HG03095 (cell line): Measurements from ENCODE around the gene ZNF770.
"Not testable (repeated sequence)": the region's sequence is repeated elsewhere in the genome, so short reads cannot be mapped to it uniquely, and the experiment has no call there.

ENCODE experiments used
- ATAC-seq: cut with Tn5 transposase; IDR thresholded peaks from one replicate; pipeline ENCODE4 v1.9.1; 2021; ENCODE audit warnings: moderate library complexity; ENCODE audit not compliant: unreplicated experiment

Gene ZNF770

GRCh38 chr15:34984889-34985630 lies 3.0 kb downstream of the ZNF770 start:
- no peak for ATAC-seq

GRCh38 chr15:34976743-34977142 lies 11.3 kb downstream of the ZNF770 start:
- ATAC-seq: no peak

GRCh38 chr15:34976073-34976472 lies 12.0 kb downstream of the ZNF770 start:
- ATAC-seq: no peak

DNA sequence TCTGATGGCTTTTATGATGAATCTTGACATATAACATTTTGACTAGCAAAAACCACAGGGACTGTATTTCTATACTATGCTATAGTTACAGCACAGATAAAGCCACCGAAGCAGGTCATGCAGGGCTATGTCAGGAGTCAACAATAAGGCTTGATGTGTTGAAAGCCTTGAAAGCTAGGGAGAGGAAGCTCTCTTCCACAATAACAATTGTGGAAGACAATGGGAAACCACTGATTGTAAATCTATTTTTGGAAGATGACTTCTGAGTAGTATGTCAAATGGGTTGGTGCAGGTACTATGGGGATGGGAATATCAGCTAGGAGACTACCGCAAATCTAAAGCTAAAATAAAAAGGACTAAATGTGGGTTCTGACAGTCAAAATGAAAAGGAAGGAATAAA lies 14.6 kb downstream of the ZNF770 start:
- ATAC-seq: no peak

- ATAC-seq: not testable (repeated sequence)
Measured at GRCh38 chr15:34970098-34970643, 17.9 kb downstream of the ZNF770 start.

GRCh38 chr15:34969340-34970097 lies 18.6 kb downstream of the ZNF770 start, which contains the start of gene AQR:
Gene AQR, minus strand, starts transcription at chr15:34969742. Its CDS starts 129 bp downstream, at chr15:34969613.
- peak; percentile 96 for ATAC-seq

DNA sequence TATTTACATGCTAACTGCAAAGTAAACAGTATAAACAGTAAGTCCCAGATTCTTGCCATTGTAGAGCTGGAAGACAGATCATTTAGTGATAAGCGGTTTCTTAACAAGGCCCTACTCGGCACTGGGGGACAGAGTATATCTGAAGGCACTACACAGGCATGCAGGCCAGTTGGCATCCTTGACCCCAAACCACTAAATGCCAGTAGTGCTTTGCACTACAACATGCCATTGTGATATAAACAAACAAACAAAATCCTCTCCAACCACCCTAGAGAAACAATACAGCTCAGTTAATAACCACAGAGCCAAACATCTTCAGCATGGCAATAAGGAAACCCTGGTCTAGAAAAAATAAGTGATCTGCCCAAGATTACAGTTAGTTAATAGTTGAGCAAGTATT lies 23.8 kb downstream of the ZNF770 start:
- no peak for ATAC-seq

DNA sequence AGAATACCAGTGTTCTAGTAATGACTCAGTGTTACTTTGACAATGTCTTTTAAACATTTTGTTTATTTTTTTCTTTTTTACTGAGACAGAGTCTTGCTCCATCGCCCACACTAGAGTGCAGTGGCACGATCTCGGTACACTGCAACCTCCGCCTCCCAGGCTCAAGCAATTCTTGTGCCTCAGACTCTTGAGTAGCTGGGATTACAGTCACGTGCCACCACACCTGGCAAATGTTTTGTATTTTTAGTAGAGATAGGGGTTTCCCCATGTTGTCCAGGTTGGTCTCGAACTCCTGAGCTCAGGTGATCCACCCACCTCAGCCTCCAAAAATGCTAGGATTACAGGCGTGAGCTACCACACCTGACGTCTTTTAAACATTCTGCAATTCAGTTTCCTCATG lies 34.2 kb downstream of the ZNF770 start:
- ATAC-seq: no peak

DNA sequence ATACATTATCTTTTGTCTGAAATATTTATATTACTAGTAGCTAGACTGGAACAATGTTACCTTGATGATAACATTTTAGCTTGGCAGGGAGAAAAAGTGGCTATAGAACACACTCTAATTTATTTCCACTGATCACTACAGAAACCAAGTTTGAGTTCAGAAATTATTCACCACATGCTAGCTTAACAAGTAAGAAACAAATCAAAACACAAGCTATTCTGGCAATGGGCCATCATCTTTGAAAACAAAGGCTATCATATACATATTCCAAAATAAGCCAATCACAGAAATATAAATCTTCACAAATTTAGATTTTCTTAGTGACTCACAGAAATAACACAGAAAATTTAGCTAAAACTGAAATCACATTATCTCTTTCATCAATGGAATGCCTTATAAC lies 35.6 kb downstream of the ZNF770 start:
- no peak for ATAC-seq

- no peak for ATAC-seq
Measured at GRCh38 chr15:34951993-34952392, 36.1 kb downstream of the ZNF770 start.

DNA sequence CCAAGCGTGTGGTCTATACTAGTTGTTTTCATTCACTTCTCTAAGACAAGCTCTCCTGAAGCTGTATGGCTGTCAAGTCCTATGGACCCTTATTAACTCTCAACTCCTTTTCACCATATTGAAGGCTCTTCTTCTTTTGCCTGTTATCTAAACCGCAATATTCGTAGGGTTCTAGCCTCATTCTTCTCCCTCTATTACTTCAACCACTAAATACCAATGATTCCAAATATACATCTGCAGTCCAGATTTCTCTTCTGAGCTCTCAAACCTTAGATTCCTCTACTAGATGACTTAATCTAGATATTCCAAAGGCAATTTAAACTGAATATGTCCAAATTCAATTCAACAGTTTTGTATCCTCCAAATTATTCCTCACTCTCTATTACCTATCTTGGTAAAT lies 43.2 kb downstream of the ZNF770 start:
- no peak for ATAC-seq

GRCh38 chr15:34943711-34944110 lies 44.4 kb downstream of the ZNF770 start:
- no peak for ATAC-seq

GRCh38 chr15:34943264-34943663 lies 44.8 kb downstream of the ZNF770 start:
- not testable (repeated sequence) for ATAC-seq

DNA sequence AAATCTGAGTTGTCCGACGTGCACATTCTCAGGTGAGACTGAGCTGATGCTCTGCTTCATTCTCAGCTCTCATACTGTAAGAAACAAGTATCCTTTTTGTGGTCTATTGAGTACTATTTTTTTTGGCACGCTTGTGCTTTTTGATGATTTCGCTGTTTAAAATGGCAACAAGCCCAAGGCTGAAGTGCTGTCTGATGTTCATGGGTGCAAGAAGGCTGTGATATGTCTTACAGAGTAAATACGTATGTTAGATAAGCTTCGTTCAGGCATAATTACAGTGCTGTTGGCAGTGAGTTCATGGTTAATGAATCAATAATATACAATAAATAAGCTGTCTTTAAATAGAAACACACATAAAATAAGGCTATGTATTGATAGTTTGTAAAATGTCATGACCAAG lies 45.7 kb downstream of the ZNF770 start:
- ATAC-seq: no peak

GRCh38 chr15:34941831-34942230 lies 46.3 kb downstream of the ZNF770 start:
- no peak for ATAC-seq

DNA sequence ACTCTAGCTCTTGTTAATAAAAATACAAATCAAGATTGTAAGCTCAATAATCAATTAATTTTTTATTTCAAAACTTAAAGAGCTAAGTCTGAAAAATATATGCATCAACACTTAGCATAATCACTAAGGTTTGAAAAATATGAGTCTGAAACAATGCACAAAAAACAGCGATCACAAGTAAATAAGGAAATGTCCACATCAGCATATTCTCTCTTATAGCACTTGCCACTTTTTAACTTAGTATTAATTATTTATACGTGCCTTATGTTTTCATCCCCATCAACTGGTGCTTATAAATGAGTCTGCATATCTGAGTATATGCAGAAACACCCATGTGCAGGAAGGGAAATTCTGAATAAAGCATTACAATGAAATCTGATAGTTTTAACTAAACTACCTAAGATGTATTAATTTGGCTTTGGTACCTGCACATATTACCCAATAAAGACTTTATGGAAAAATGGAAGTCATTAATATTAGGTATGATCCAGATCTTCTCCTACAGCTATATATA lies 46.8 kb downstream of the ZNF770 start:
- no peak for ATAC-seq

- ATAC-seq: no peak
Measured at GRCh38 chr15:34933432-34933975, 54.6 kb downstream of the ZNF770 start.

GRCh38 chr15:34928349-34928748 lies 59.7 kb downstream of the ZNF770 start:
- not testable (repeated sequence) for ATAC-seq
